Stimulated activated naive CD8-positive, alpha-beta T cell treated with anti-CD3 and anti-CD28 coated beads, Interleukin-15, amount 100 ng/mL, for 72 hours (primary cell): Measurements from ENCODE around the gene G6PD.

ENCODE experiments used
- ATAC-seq: fragments of 150-1000 bp; cut with Tn5 transposase; 2 replicates; pipeline ENCODE4 v1.10.0; 2021; ENCODE audit warnings: mild to moderate bottlenecking, moderate library complexity
- DNase-seq, 2 donors: peaks; one replicate each; pipeline ENCODE4 v3.0.0; 2021 to 2022
- H3K27ac Mint-ChIP-seq, 2 donors: one replicate each; pipeline ENCODE4 v1.8.0; 2022; ENCODE audit warnings: mild to moderate bottlenecking in 2 of 2, mixed read lengths in 2 of 2, moderate library complexity in 2 of 2
- H3K27me3 Mint-ChIP-seq: one replicate; pipeline ENCODE4 v1.8.0; 2022; ENCODE audit warnings: mixed read lengths
- H3K4me1 Mint-ChIP-seq: one replicate; pipeline ENCODE4 v1.8.0; 2022; ENCODE audit warnings: mild to moderate bottlenecking, mixed read lengths
- H3K4me3 Mint-ChIP-seq, 2 donors: one replicate each; pipeline ENCODE4 v1.8.0; 2022; ENCODE audit warnings: mild to moderate bottlenecking in 2 of 2, mixed read lengths in 2 of 2, moderate library complexity in 1 of 2
- H3K9me3 Mint-ChIP-seq, 2 donors: one replicate each; pipeline ENCODE4 v1.8.0; 2022; ENCODE audit warnings: mixed read lengths in 2 of 2

Gene G6PD

DNA sequence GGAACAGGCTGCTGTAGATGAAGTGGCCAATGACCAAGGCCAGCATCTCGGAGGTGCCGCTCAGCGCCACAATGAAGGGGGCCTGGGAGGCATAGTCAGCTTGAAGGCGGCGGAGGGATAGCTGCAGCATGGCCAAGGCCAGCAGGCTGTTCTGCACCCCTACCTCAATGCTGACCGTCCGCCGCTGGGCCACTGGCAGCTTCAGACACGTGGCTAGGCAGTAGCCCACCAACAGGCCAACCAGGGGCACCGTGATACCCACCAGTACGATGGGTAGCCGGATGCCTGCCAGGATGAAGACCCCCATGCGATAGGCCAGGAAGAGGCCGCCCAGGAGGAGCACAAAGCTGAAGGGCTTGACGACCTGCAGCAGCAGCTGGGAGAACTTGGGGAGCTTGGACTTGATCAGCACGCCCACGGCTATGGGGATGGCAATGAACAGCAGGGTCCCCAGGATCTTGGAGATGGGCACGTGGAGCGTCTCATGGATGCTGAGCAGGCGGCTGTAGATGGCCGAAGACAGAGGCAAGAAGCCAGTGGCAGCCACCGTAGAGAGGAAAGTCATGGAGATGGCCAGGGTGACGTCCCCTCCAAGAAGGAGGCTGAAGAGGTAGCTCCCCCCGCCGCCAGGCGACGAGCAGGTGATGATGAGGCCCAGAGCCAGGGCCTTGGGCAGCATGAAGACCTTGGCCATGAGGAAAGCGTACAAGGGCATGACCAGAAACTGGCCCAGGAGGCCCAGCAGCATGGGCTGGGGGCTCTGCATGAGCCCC, 58.9 kb downstream of the G6PD start:
- Mint-ChIP-seq H3K4me1 (peaks cover 62% of the 10 kb centered on the region), H3K4me3 (peak overlapping the region; percentile 44 to 46), H3K27me3 (no peaks in the 10 kb centered on the region), H3K27ac (peak overlapping the region in 1 of 2 donors; percentile 78), H3K9me3 (no peaks in the 10 kb centered on the region)
- no peak for ATAC-seq
- DNase-seq, result no peak

DNA sequence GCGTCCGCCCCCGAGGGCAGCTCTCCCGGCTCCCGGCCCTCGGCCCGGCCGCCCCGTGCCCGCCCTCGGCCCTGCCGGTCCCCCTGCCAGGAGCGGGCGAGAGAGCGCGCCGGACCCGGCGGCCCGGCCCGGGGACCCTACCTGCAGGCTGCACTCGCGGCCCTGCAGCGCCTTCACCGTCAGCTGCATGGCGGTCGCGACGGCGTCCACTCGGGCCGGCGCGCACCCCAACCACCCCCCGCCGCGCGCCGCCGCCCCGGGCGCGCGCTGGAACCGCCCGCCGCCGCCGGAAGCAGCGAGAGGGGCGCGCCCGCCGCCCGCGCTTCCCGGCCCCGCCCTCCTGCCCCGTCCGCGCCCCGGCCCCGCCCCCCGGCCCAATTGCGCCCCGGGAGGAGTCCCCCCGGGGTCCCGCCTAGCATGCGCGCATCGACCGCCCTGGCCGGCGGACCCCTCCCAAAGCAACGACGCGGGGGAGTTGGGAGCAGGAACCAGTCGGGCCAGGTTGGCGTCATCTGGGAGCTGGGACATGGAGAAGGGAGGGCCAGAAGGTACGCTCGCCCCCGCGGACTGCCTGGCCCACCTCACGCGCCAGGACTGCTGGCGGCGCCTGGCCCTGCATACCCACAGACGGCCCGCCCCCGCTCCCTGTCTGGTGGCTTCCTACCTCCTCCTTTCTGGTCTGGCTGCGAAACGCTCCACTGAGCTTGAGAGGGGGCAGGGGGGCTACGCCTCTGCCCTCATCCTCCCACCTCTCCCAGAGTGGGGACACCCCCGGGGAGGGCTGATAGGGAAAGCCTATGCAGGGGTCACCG, 60.0 kb downstream of the G6PD start, which contains the start of gene UBL4A:
TSS of gene UBL4A (minus strand) at position 220 of the 812 bp plus-strand sequence. CDS start at position 189, 31 bp downstream.
- Mint-ChIP-seq H3K4me3 (peak within 1 kb of the TSS; percentile 73 to 85), H3K9me3 (no peaks in the 10 kb centered on the region), H3K4me1 (peaks cover 65% of the 10 kb centered on the region), H3K27ac (peak within 1 kb of the TSS in 1 of 2 donors; percentile 82), H3K27me3 (no peaks in the 10 kb centered on the region)
- peak; percentile 39 for ATAC-seq
- peak; percentile 50 to 54 for DNase-seq

DNA sequence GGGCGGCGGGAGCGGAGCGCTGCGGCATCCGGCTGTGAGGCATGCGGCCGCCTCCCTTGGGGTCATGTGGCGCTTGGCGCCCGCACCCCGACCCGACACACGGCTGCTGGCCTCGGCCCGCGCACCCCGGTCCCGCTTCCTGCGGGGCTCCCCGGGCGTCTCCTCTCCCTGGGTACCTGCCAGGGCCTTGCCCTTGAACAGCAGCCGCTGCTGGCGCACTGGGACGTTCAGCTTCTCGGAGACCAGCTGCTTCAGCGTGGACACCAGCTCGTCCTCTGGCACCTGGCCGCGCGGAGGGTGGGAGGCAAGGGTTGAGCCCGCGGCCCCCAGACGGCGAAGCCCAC, 60.6 kb downstream of the G6PD start:
- no peaks in the 10 kb centered on the region for H3K27me3 Mint-ChIP-seq
- no peak overlapping the region for H3K27ac Mint-ChIP-seq
- H3K9me3 Mint-ChIP-seq, result no peaks in the 10 kb centered on the region
- H3K4me3 Mint-ChIP-seq, result peak overlapping the region; percentile 71 to 77
- ATAC-seq (peak; percentile 4), DNase-seq (peak; percentile 19 to 37)
- peaks cover 60% of the 10 kb centered on the region for H3K4me1 Mint-ChIP-seq

DNA sequence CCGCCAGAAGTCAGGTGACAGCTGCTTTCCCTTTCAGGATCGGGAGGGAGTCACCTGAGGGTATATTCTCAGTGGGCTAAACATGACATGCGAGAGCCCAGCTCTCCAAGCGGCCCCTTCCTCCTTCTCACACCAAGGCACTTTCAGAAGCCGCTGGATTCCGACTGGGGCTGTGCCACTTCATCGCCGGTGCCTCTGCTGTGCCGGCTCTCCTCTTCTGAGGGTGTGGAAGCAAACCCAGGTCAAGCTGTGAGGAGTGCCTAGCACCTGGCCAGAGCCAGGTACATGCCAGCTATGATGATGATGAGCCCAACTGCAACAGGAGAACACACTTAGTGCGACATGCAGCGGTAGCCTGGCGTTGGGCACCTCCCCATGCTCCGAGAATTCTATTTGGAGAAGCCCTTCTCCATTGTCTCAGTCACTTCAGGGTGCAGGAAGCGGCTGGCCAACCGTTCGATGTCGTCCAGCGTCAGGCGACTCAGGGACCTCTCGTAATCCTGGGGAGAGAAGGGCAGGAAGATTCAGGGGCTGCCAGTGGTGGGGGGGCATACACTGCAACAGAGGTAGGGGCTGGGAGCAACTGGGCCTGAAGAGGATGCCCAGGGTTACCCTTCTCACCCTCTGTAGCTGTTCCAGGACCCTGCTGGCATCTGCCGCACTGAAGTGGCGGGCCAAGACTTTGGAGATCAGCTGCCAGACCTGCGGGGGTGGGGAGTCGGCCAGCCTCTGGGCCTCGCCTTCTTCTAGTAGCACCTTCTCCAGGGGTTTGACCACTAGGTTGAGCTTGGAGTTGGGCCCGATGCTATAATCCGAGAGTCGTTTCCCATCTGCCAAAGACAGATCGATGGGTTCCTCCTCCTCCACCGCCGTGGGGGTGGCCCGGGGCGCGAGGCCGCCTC, 61.2 kb downstream of the G6PD start:
- no peak for DNase-seq
- peak overlapping the region; percentile 71 to 77 for H3K4me3 Mint-ChIP-seq
- H3K9me3 Mint-ChIP-seq, result no peaks in the 10 kb centered on the region
- H3K4me1 Mint-ChIP-seq, result peaks cover 59% of the 10 kb centered on the region
- no peak overlapping the region for H3K27ac Mint-ChIP-seq
- no peak for ATAC-seq
- no peaks in the 10 kb centered on the region for H3K27me3 Mint-ChIP-seq

DNA sequence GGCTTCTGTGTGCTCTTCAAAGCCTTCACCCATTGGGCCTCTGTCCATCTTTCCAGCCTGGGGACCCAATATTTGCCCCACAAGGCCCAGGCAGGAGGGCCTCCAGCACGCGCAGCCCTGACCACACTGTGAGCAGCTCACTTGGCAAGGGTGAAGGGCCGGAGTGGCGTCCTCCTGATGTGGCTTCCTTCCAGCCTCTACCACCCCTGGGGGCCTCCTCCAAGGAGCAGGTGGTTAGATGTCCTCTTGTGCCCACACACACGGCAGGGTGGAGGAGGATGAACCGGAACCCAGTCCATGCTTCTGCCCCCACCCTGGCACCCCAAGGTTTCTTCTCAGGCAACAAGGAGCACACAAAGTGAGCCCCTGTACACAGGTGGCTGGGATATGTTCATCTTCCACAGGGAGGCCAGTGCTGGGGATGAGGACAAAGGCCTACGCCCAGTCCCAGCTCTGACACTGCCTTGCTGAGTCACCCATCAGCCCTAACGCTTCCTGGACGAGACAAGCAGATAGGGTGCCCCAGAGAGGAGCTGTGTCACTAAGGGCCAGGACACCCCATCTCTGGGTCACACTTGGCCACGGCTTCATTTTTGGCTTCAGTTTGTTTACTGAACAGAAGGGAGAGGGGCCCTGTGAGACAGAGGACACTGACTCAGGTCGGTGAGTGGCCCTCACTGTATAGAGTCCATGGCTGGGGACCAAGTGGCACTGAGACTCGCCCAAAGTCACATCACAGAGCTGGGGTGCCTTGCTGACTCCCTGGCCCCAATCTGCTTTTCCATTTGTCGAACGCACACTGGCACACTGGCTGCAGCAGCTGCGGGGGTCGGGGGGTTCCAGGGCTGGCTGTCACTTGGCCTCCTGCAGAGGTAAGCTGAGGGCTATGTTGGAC, 62.1 kb downstream of the G6PD start:
- Mint-ChIP-seq H3K27ac (no peak overlapping the region), H3K9me3 (no peaks in the 10 kb centered on the region), H3K4me1 (peaks cover 59% of the 10 kb centered on the region), H3K27me3 (no peaks in the 10 kb centered on the region), H3K4me3 (peak overlapping the region; percentile 71 to 77)
- ATAC-seq, result no peak
- no peak for DNase-seq

DNA sequence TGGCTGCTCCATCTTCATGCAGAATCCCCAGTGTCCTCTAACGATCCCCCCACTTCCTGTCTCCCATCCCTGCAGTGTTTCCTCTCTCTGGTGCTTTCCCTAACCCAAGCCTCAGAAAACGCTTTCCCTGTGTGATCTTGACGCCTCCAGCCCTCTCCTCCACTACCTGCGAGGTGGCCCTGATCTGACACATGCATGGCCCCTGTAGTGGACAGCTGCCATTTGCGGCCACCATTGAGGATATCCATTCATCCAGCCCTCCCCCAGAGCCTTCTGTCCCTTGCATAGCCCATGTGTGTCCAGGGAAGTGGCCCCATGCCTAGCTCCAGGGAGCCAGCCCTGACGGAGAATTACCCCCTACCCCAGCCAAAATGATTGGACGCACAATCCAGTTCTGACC, 63.3 kb downstream of the G6PD start:
- Mint-ChIP-seq H3K9me3 (no peaks in the 10 kb centered on the region), H3K4me1 (peaks cover 52% of the 10 kb centered on the region), H3K4me3 (peak overlapping the region in 1 of 2 donors; percentile 29), H3K27ac (peak overlapping the region in 1 of 2 donors; percentile 96), H3K27me3 (no peaks in the 10 kb centered on the region)
- DNase-seq (no peak), ATAC-seq (no peak)

DNA sequence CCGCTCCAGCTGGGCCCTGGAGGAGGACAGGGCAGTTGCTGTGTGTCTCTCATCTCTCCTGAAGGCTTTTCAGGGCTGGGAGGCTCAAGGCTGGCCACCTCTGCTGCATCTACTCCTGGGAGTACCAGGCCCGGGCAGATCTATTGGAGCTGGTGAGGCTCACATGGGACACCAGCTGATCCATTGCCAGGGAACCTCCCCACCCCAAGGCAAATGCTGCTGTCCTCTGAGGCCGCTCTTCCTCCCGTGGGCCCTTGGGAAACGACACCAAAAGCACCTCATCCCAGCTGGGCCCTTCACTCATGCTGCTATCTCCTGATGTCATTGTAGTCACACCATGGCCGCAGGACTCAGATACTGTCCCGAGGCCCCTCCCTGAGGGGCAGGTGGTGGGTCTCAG, 63.9 kb downstream of the G6PD start:
- Mint-ChIP-seq H3K27me3 (no peaks in the 10 kb centered on the region), H3K4me1 (peaks cover 50% of the 10 kb centered on the region), H3K27ac (no peak overlapping the region), H3K4me3 (no peak overlapping the region), H3K9me3 (no peaks in the 10 kb centered on the region)
- ATAC-seq (no peak), DNase-seq (no peak)

DNA sequence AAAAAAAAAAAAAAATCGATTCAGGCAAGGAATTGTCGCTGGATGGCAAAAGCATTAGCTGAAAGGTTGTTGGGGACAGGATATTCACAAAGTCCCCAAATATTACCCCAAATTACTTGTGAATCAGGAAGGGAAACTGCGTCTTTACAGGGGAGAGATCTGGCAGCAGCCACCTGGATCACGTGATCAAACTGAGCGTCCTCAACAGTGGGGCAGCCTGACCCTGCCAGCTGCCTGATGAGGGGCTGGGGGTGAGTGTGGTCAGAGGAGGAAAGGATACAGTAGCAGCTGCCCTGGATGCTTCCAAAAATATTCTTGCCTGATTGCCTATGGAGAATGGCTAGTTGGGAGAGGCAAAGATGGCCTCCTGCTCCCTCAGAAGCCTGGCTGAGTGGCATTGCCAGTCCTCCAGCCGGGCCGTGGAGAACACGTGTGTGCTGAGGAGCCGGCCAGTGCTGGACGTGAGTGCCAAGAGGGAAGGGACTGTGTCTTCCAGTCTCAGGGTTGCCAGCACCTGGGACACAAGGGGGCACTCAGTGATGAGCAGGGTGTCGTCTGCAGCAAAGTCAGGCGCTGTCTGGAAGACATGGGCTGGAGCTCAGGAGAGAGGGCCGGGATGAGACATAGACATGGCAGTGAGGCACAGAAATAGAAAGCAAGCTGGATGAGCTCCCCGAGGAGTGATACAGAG, 64.6 kb downstream of the G6PD start:
- Mint-ChIP-seq H3K27me3 (no peaks in the 10 kb centered on the region), H3K27ac (no peak overlapping the region), H3K9me3 (no peaks in the 10 kb centered on the region), H3K4me3 (no peak overlapping the region), H3K4me1 (peaks cover 48% of the 10 kb centered on the region)
- DNase-seq (no peak), ATAC-seq (no peak)
